Measurements from ENCODE around the gene PRDM16. TPM values are rescaled to one million over a fixed set of nuclear protein-coding genes. Genes with fewer than 3 reads are reported as not detected.

PRDM16 gene
- total RNA-seq, 1 donor, result 6.5 TPM

GRCh38 chr1:3363023-3363422 is 294.0 kb downstream of the PRDM16 start:
- H4K20me1 ChIP-seq (ENCODE audit: insufficient read depth, low read length), result no peaks in the 10 kb centered on the region
- H3K4me3 ChIP-seq (ENCODE audit: insufficient read depth, low read length), result no peak overlapping the region
- TF ChIP-seq CTCF (IDR thresholded peaks at IDR 0.05; ENCODE audit: extremely low read depth, low read depth, low read length), result no peak
- no peaks in the 10 kb centered on the region for H3K27me3 ChIP-seq (ENCODE audit: insufficient read depth, low read length)
- no peaks in the 10 kb centered on the region for H3K9me3 ChIP-seq (ENCODE audit: low read depth, low read length)
- peaks cover 21% of the 10 kb centered on the region for H3K4me1 ChIP-seq (ENCODE audit: insufficient read depth, low read length)
- no peaks in the 10 kb centered on the region for H3K79me2 ChIP-seq (ENCODE audit: insufficient read depth, low read length)
- H2AFZ ChIP-seq (ENCODE audit: low read length), result no peak overlapping the region
- no peaks in the 10 kb centered on the region for H3K36me3 ChIP-seq (ENCODE audit: insufficient read depth, low read length)
- DNase-seq (ENCODE audit: insufficient read length, low spot score, missing footprints), result no peak
- H3K27ac ChIP-seq (ENCODE audit: low read depth, low read length), result no peak overlapping the region
- H3K4me2 ChIP-seq (ENCODE audit: insufficient read depth, low read length), result no peak overlapping the region

- peaks cover 28% of the 10 kb centered on the region for H3K4me1 ChIP-seq (ENCODE audit: insufficient read depth, low read length)
- H3K36me3 ChIP-seq (ENCODE audit: insufficient read depth, low read length), result no peaks in the 10 kb centered on the region
- H3K79me2 ChIP-seq (ENCODE audit: insufficient read depth, low read length), result no peaks in the 10 kb centered on the region
Measured at GRCh38 chr1:3363756-3364155, 294.8 kb downstream of the PRDM16 start.

GRCh38 chr1:3364551-3364950 is 295.5 kb downstream of the PRDM16 start:
- Histone ChIP-seq H3K9me3 (ENCODE audit: low read depth, low read length) (no peaks in the 10 kb centered on the region), H4K20me1 (ENCODE audit: insufficient read depth, low read length) (no peaks in the 10 kb centered on the region), H3K4me1 (ENCODE audit: insufficient read depth, low read length) (peaks cover 36% of the 10 kb centered on the region), H3K4me3 (ENCODE audit: insufficient read depth, low read length) (no peak overlapping the region), H3K36me3 (ENCODE audit: insufficient read depth, low read length) (no peaks in the 10 kb centered on the region), H3K4me2 (ENCODE audit: insufficient read depth, low read length) (no peak overlapping the region), H3K27me3 (ENCODE audit: insufficient read depth, low read length) (no peaks in the 10 kb centered on the region), H3K79me2 (ENCODE audit: insufficient read depth, low read length) (no peaks in the 10 kb centered on the region), H2AFZ (ENCODE audit: low read length) (no peak overlapping the region), H3K27ac (ENCODE audit: low read depth, low read length) (no peak overlapping the region)
- TF ChIP-seq CTCF (IDR thresholded peaks at IDR 0.05; ENCODE audit: extremely low read depth, low read depth, low read length), result no peak
- DNase-seq (ENCODE audit: insufficient read length, low spot score, missing footprints), result no peak

More at GRCh38 chr1:3363756-3364155, 294.8 kb downstream of the PRDM16 start:
- no peak overlapping the region for H2AFZ ChIP-seq (ENCODE audit: low read length)
- H3K27me3 ChIP-seq (ENCODE audit: insufficient read depth, low read length), result no peaks in the 10 kb centered on the region
- H3K27ac ChIP-seq (ENCODE audit: low read depth, low read length), result no peak overlapping the region
- H3K4me2 ChIP-seq (ENCODE audit: insufficient read depth, low read length), result no peak overlapping the region
- no peaks in the 10 kb centered on the region for H4K20me1 ChIP-seq (ENCODE audit: insufficient read depth, low read length)
- DNase-seq (ENCODE audit: insufficient read length, low spot score, missing footprints), result no peak
- no peaks in the 10 kb centered on the region for H3K9me3 ChIP-seq (ENCODE audit: low read depth, low read length)
- TF ChIP-seq CTCF (IDR thresholded peaks at IDR 0.05; ENCODE audit: extremely low read depth, low read depth, low read length), result no peak
- no peak overlapping the region for H3K4me3 ChIP-seq (ENCODE audit: insufficient read depth, low read length)

- H3K27me3 ChIP-seq (ENCODE audit: insufficient read depth, low read length), result no peaks in the 10 kb centered on the region
Measured at GRCh38 chr1:3364983-3365382, 296.0 kb downstream of the PRDM16 start.

More at GRCh38 chr1:3364983-3365382, 296.0 kb downstream of the PRDM16 start:
- Histone ChIP-seq H3K27ac (ENCODE audit: low read depth, low read length) (no peak overlapping the region), H3K4me3 (ENCODE audit: insufficient read depth, low read length) (no peak overlapping the region), H3K4me1 (ENCODE audit: insufficient read depth, low read length) (peaks cover 38% of the 10 kb centered on the region), H3K4me2 (ENCODE audit: insufficient read depth, low read length) (no peak overlapping the region), H2AFZ (ENCODE audit: low read length) (no peak overlapping the region), H3K79me2 (ENCODE audit: insufficient read depth, low read length) (no peaks in the 10 kb centered on the region), H3K9me3 (ENCODE audit: low read depth, low read length) (no peaks in the 10 kb centered on the region), H4K20me1 (ENCODE audit: insufficient read depth, low read length) (no peaks in the 10 kb centered on the region), H3K36me3 (ENCODE audit: insufficient read depth, low read length) (no peaks in the 10 kb centered on the region)
- TF ChIP-seq CTCF (IDR thresholded peaks at IDR 0.05; ENCODE audit: extremely low read depth, low read depth, low read length), result no peak
- DNase-seq (ENCODE audit: insufficient read length, low spot score, missing footprints), result no peak

All from osteoblast (primary cell).